ENCODE data around the gene PGM2L1.

PGM2L1 gene

DNA sequence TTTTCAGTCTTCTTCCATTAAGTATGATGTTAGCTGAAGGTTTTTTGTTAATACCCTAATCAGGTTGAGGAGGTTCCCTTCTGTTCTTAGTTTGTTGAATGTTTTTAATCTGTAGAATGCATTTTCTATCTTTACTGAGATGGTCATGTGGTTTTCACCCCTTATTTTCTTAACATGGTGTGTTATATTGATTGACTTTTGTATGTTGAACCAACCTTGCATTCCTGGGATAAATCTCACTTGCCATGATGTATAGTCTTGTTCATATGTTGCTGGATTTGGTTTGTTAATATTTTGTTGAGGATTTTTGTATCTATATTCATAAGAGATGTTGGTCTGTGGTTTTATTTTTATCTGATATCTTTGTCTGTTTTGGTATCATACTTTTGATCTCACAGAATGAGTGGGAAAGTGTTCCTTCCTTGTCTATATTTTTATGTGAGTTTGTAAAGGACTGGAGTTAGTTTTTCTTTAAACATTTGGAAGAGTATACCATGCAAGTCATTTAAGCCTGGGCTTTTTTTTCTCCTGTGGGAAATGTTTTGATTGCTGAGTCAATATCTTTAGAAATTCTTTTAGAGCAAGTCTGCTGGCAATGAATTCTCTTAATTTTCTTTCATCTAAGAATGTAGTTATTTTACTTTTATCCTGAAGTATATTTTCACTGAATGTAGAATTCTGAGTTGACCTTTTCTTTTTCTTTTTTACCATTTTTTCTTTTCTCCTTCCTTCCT is 81.3 kb downstream of the PGM2L1 start:
- Histone ChIP-seq H3K36me3 (ENCODE audit: low read length) (no peaks in the 10 kb centered on the region; the same call in 1 of the 2 replicates), H3K4me2 (ENCODE audit: low read depth, low read length, poor library complexity, severe bottlenecking) (no peak overlapping the region), H3K4me3 (ENCODE audit: insufficient read depth, low read length, poor library complexity, severe bottlenecking) (no peak overlapping the region), H4K20me1 (ENCODE audit: low read depth, low read length) (no peaks in the 10 kb centered on the region), H3K9me3 (ENCODE audit: insufficient read depth, low read length) (peaks cover 10% of the 10 kb centered on the region; the same call in 1 of the 2 replicates), H3K9me2 (replicated peaks; ENCODE audit: insufficient read depth, low read length) (no peaks in the 10 kb centered on the region), H3F3A (ENCODE audit: insufficient read depth) (no peaks in the 10 kb centered on the region), H3K9ac (ENCODE audit: low read length) (no peak overlapping the region), H2AFZ (ENCODE audit: low read depth, low read length, severe bottlenecking) (no peak overlapping the region), H3K27ac (ENCODE audit: low read depth, low read length) (no peak overlapping the region), H3K79me2 (ENCODE audit: insufficient read depth, low read length) (no peaks in the 10 kb centered on the region), H3K27me3 (ENCODE audit: low read length) (no peaks in the 10 kb centered on the region)
- no peak for TF ChIP-seq EZH2phosphoT487 (conservative IDR thresholded peaks at IDR 0.05; ENCODE audit: low read length)
- TF ChIP-seq, protein P1, sequence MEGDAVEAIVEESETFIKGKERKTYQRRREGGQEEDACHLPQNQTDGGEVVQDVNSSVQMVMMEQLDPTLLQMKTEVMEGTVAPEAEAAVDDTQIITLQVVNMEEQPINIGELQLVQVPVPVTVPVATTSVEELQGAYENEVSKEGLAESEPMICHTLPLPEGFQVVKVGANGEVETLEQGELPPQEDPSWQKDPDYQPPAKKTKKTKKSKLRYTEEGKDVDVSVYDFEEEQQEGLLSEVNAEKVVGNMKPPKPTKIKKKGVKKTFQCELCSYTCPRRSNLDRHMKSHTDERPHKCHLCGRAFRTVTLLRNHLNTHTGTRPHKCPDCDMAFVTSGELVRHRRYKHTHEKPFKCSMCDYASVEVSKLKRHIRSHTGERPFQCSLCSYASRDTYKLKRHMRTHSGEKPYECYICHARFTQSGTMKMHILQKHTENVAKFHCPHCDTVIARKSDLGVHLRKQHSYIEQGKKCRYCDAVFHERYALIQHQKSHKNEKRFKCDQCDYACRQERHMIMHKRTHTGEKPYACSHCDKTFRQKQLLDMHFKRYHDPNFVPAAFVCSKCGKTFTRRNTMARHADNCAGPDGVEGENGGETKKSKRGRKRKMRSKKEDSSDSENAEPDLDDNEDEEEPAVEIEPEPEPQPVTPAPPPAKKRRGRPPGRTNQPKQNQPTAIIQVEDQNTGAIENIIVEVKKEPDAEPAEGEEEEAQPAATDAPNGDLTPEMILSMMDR (IDR thresholded peaks at IDR 0.05; ENCODE audit: insufficient read depth, low read length, poor library complexity, severe bottlenecking): no peak

DNA sequence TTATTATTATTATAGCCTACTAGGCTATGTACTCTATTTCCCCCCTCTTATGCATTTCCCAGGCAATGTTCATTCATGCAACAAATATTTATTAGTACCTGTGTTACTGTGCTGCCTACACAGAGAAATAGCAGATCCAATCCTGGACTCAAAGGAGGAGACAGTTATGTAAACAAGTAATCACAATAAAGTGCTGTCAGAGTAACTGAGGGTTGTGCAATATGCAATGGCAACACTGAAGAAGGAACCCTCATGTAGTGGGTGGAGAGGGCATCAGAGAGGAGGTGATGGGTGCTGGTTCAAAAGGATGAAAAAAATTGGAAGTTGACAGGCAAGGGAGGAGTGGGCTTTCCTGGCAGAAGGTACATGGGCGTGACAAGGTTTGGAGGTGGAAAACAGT is 85.9 kb downstream of the PGM2L1 start:
- Histone ChIP-seq H3K79me2 (ENCODE audit: insufficient read depth, low read length) (no peaks in the 10 kb centered on the region), H2AFZ (ENCODE audit: low read depth, low read length, severe bottlenecking) (no peak overlapping the region), H3K27me3 (ENCODE audit: low read length) (no peaks in the 10 kb centered on the region), H4K20me1 (ENCODE audit: low read depth, low read length) (no peaks in the 10 kb centered on the region), H3K27ac (ENCODE audit: low read depth, low read length) (no peak overlapping the region), H3K9me3 (ENCODE audit: insufficient read depth, low read length) (peaks cover 6% of the 10 kb centered on the region; the same call in 1 of the 2 replicates), H3K36me3 (ENCODE audit: low read length) (no peaks in the 10 kb centered on the region; the same call in 1 of the 2 replicates), H3K4me3 (ENCODE audit: insufficient read depth, low read length, poor library complexity, severe bottlenecking) (no peak overlapping the region), H3K9ac (ENCODE audit: low read length) (no peak overlapping the region), H3K9me2 (replicated peaks; ENCODE audit: insufficient read depth, low read length) (no peaks in the 10 kb centered on the region), H3F3A (ENCODE audit: insufficient read depth) (no peaks in the 10 kb centered on the region), H3K4me2 (ENCODE audit: low read depth, low read length, poor library complexity, severe bottlenecking) (no peak overlapping the region)
- TF ChIP-seq, protein P1 (IDR thresholded peaks at IDR 0.05; ENCODE audit: insufficient read depth, low read length, poor library complexity, severe bottlenecking): no peak
- TF ChIP-seq EZH2phosphoT487 (conservative IDR thresholded peaks at IDR 0.05; ENCODE audit: low read length): no peak

DNA sequence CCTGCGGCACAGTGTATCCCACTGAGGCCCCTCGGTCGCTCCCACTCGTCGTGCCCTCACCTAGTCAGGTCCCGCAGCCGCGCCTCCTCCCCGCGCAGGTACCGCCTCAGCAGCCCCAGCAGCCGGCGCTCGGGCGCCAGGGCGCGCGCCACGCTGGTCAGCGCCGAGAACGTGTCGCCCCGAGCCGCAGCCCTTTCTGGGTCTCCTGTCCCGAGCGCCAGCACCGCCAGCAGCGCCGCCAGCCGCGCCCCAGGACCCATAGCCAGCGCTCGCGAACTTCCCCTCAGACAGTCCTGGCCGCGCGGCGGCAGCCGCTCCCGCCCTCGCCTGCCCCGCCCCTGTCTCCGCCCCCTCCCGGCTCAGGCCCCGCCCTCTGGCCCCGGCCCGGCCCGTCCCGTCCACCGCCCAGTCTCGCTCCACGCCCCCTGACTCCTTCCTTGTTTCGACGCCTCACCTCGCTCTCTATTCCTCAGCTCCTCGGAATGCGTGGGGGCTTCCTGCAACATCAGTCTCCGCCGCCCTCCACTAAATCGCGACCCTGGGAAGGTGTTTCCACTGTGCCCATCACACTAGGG is 86.8 kb downstream of the PGM2L1 start, which contains the start of gene P4HA3:
P4HA3 (minus strand) TSS at position 289 of the 575 bp plus-strand sequence; CDS start at position 260, 29 bp downstream.
- no peak within 1 kb of the TSS for H3K4me2 ChIP-seq (ENCODE audit: low read depth, low read length, poor library complexity, severe bottlenecking)
- H3K27me3 ChIP-seq (ENCODE audit: low read length): no peaks in the 10 kb centered on the region
- no peak within 1 kb of the TSS for H3K4me3 ChIP-seq (ENCODE audit: insufficient read depth, low read length, poor library complexity, severe bottlenecking)
- no peaks in the 10 kb centered on the region for H3F3A ChIP-seq (ENCODE audit: insufficient read depth)
- no peaks in the 10 kb centered on the region for H3K36me3 ChIP-seq (ENCODE audit: low read length)
- no peak within 1 kb of the TSS for H2AFZ ChIP-seq (ENCODE audit: low read depth, low read length, severe bottlenecking)
- H3K9me3 ChIP-seq (ENCODE audit: insufficient read depth, low read length): no peaks in the 10 kb centered on the region
- no peak for TF ChIP-seq EZH2phosphoT487 (conservative IDR thresholded peaks at IDR 0.05; ENCODE audit: low read length)
- TF ChIP-seq, protein P1 (IDR thresholded peaks at IDR 0.05; ENCODE audit: insufficient read depth, low read length, poor library complexity, severe bottlenecking): no peak
- H4K20me1 ChIP-seq (ENCODE audit: low read depth, low read length): no peaks in the 10 kb centered on the region
- H3K79me2 ChIP-seq (ENCODE audit: insufficient read depth, low read length): no peaks in the 10 kb centered on the region
- H3K27ac ChIP-seq (ENCODE audit: low read depth, low read length): no peak within 1 kb of the TSS
- no peaks in the 10 kb centered on the region for H3K9me2 ChIP-seq (replicated peaks; ENCODE audit: insufficient read depth, low read length)
- no peak within 1 kb of the TSS for H3K9ac ChIP-seq (ENCODE audit: low read length)
